ENCODE results near the gene UGT2A1. TPM values are rescaled to one million over a fixed set of nuclear protein-coding genes. Genes with fewer than 3 reads are reported as not detected.

UGT2A1 gene
- total and polyA plus RNA-seq, 2 of the 8 experiments (the other 6 are each of a cell fraction or from before 2014, with no cell fraction given) = 0.19 TPM; not detected in 1

DNA sequence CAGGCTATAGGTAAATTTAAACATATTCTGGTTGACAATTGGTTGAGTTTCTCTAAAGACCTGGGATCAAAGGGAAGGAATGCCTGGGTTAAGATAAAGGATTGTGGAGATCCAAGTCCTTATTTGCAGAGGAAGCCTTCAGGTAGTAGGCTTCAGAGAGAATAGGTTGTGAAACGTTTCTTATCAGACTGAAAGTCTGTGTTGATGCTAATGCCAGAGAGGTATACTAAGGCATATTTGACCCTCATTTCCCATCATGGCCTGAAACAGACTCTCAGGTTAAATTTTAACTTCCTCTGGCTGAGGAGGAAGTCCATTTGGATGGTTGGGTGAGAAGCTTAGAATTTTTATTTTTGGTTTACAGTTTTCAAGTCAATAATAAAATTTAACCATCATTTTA is 61.7 kb downstream of the UGT2A1 start:
- FAIRE-seq = no peak
- WGBS, 2 experiments (ENCODE audit: extremely low coverage in 1 of 2, insufficient coverage in 1 of 2, insufficient read length in 1 of 2, insufficient replicate concordance in 2 of 2, low coverage in 1 of 2, low lambda C conversion rate in 2 of 2, missing lambda C conversion rate in 1 of 2) = 94% methylated on average over 1 of the region's 1 CpG; no CpG with 5 or more reads in 1 of the 2 experiments

More for the DNA sequence above, 61.7 kb downstream of the UGT2A1 start:
- Histone ChIP-seq H2AK5ac (ENCODE audit: low read depth, low read length) (no peak overlapping the region), H3K27me3 (replicated peaks in 1 of 4; ENCODE audit: control insufficient read depth in 3 of 4, extremely low read depth in 1 of 4, insufficient read depth in 3 of 4, low read length in 3 of 4) (no peaks in the 10 kb centered on the region), H2BK20ac (ENCODE audit: low read length) (no peak overlapping the region), H3K27ac (ENCODE audit: low read depth, low read length) (no peak overlapping the region), H3K14ac (ENCODE audit: insufficient read length) (no peak overlapping the region), H3K4me3 (ENCODE audit: extremely low read depth in 1 of 4, insufficient read depth in 2 of 4, low read depth in 3 of 4, low read length in 4 of 4) (no peak overlapping the region), H2BK15ac (ENCODE audit: low read length) (no peak overlapping the region), H3K9me3 (ENCODE audit: insufficient read depth in 2 of 2, low read depth in 1 of 2, low read length in 1 of 2) (no peaks in the 10 kb centered on the region), H3K4ac (replicated peaks; ENCODE audit: insufficient read length, low read depth, low read length) (no peak overlapping the region), H3K4me1 (replicated peaks in 1 of 4; ENCODE audit: control insufficient read depth in 3 of 4, insufficient read depth in 4 of 4, low read length in 3 of 4) (no peaks in the 10 kb centered on the region), H4K20me1 (replicated peaks in 1 of 2; ENCODE audit: control insufficient read depth in 1 of 2, insufficient read depth in 2 of 2, low read length in 2 of 2) (no peaks in the 10 kb centered on the region), H4K91ac (replicated peaks; ENCODE audit: insufficient read length, low read length) (no peak overlapping the region), H2AFZ (ENCODE audit: low read length) (0 out of 2 replicates have a peak overlapping the region, but pooled peaks have one; percentile 64), H2BK12ac (ENCODE audit: low read depth, low read length) (no peak overlapping the region), H4K5ac (ENCODE audit: insufficient read length, low read depth, low read length) (no peak overlapping the region), H2BK120ac (replicated peaks; ENCODE audit: low read depth, low read length) (no peak overlapping the region), H3K23me2 (ENCODE audit: low read depth, low read length) (no peaks in the 10 kb centered on the region), H3K79me2 (ENCODE audit: control insufficient read depth in 1 of 2, insufficient read depth in 2 of 2, low read length in 2 of 2) (no peaks in the 10 kb centered on the region), H3K23ac (ENCODE audit: insufficient read length) (no peak overlapping the region), H3K18ac (ENCODE audit: extremely low read depth, low read length) (no peak overlapping the region), H4K8ac (ENCODE audit: extremely low read depth, insufficient read depth, low read length) (no peak overlapping the region), H3K9ac (replicated peaks in 1 of 4; ENCODE audit: extremely low read depth in 1 of 4, low read depth in 3 of 4, low read length in 3 of 4) (no peak overlapping the region), H3K4me2 (ENCODE audit: insufficient read depth in 1 of 2, low read depth in 2 of 2, low read length in 2 of 2) (no peak overlapping the region), H2BK5ac (ENCODE audit: low read depth, low read length) (no peak overlapping the region), H3K79me1 (ENCODE audit: low read depth, low read length) (no peaks in the 10 kb centered on the region), H3K56ac (replicated peaks; ENCODE audit: insufficient read length, low read depth, low read length) (no peak overlapping the region), H3K36me3 (ENCODE audit: control insufficient read depth in 2 of 4, insufficient read depth in 4 of 4, low read length in 3 of 4) (no peaks in the 10 kb centered on the region)
- ChIA-PET POLR2A (ENCODE audit: partially characterized antibody) (no interaction called here), CTCF (ENCODE audit: partially characterized antibody) (no interaction called here)
- no peak for TF ChIP-seq CTBP2 (IDR thresholded peaks at IDR 0.05; ENCODE audit: borderline replicate concordance, insufficient read depth, insufficient read length, low read length)
- TF ChIP-seq EP300 (IDR thresholded peaks at IDR 0.05; ENCODE audit: borderline replicate concordance in 1 of 2, low read depth in 2 of 2, low read length in 2 of 2) = no peak
- no peak for DNase-seq (ENCODE audit: low read depth in 1 of 2, low spot score in 2 of 2)

Data from H1 (cell line).